Duodenal mucosa (tissue), 2 donors: ENCODE data around the gene PLEKHA8.

Experiments used
- H3K27ac ChIP-seq: one replicate; pipeline ENCODE4 v1.7.0; 2013; ENCODE audit warnings: low read depth, low read length
- H3K27me3 ChIP-seq, 2 donors: one replicate each; pipeline ENCODE4 v1.7.0; 2013; ENCODE audit warnings: low read length in 2 of 2, control low read depth in 1 of 2; ENCODE audit not compliant: insufficient read depth in 2 of 2, control insufficient read depth in 1 of 2
- H3K36me3 ChIP-seq, 2 donors: one replicate each; pipeline ENCODE4 v1.7.0; 2013; ENCODE audit warnings: low read length in 2 of 2, control low read depth in 1 of 2; ENCODE audit not compliant: insufficient read depth in 2 of 2, control insufficient read depth in 1 of 2
- H3K4me1 ChIP-seq, 2 donors: one replicate each; pipeline ENCODE4 v1.7.0; 2013; ENCODE audit warnings: low read length in 2 of 2, control low read depth in 1 of 2; ENCODE audit not compliant: insufficient read depth in 2 of 2, control insufficient read depth in 1 of 2
- H3K4me3 ChIP-seq, 2 donors: one replicate each; pipeline ENCODE4 v1.7.0; 2013; ENCODE audit warnings: low read length in 2 of 2, low read depth in 1 of 2
- H3K9ac ChIP-seq, 2 donors: one replicate each; pipeline ENCODE4 v1.7.0; 2013; ENCODE audit warnings: low read length in 2 of 2, low read depth in 1 of 2
- H3K9me3 ChIP-seq, 2 donors: one replicate each; pipeline ENCODE4 v1.7.0; 2013; ENCODE audit warnings: low read length in 2 of 2, control low read depth in 1 of 2; ENCODE audit not compliant: control insufficient read depth in 1 of 2

The PLEKHA8 gene

GRCh38 chr7:29995652-29996051 lies 32.6 kb upstream of the PLEKHA8 start:
- no peak overlapping the region for H3K27ac ChIP-seq
- H3K9ac ChIP-seq, result no peak overlapping the region
- H3K9me3 ChIP-seq, result peaks cover 4 to 7% of the 10 kb centered on the region in 2 donors
- H3K27me3 ChIP-seq, result peaks cover 0 to 3% of the 10 kb centered on the region in 2 donors
- no peak overlapping the region for H3K4me3 ChIP-seq
- H3K4me1 ChIP-seq, result no peaks in the 10 kb centered on the region
- no peaks in the 10 kb centered on the region for H3K36me3 ChIP-seq

GRCh38 chr7:29996321-29996720 lies 31.9 kb upstream of the PLEKHA8 start:
- Histone ChIP-seq H3K4me1 (no peaks in the 10 kb centered on the region), H3K9ac (no peak overlapping the region), H3K27ac (no peak overlapping the region), H3K27me3 (no peaks in the 10 kb centered on the region), H3K36me3 (no peaks in the 10 kb centered on the region), H3K9me3 (peaks cover 4 to 7% of the 10 kb centered on the region in 2 donors), H3K4me3 (no peak overlapping the region)

- Histone ChIP-seq H3K27ac (no peak overlapping the region), H3K36me3 (no peaks in the 10 kb centered on the region), H3K9ac (no peak overlapping the region), H3K4me1 (no peaks in the 10 kb centered on the region), H3K4me3 (no peak overlapping the region), H3K27me3 (no peaks in the 10 kb centered on the region), H3K9me3 (peaks cover 4 to 6% of the 10 kb centered on the region in 2 donors)
Measured at GRCh38 chr7:29998489-29998888, 29.7 kb upstream of the PLEKHA8 start.

DNA sequence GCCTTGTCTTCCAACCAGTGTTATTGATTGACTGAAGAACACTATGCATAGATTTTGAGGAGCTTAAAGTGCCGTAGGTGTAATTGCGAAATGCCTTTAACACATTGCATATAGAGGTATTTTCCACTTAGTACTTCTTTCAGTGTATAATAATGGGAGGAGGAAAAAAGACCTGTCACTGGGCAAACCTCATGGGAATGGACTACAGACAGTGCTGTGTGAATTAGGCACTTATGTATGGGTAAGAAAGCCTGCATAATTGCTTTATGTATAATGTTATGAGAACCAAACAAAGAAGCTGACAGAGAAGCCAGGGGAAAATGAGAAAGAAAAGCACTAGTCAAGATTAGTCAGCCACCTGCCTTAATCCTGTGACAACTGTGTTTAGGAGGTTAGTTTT lies 26.2 kb upstream of the PLEKHA8 start:
- H3K9ac ChIP-seq, result no peak overlapping the region
- H3K9me3 ChIP-seq, result no peaks in the 10 kb centered on the region
- H3K27me3 ChIP-seq, result no peaks in the 10 kb centered on the region
- no peaks in the 10 kb centered on the region for H3K36me3 ChIP-seq
- no peaks in the 10 kb centered on the region for H3K4me1 ChIP-seq
- no peak overlapping the region for H3K4me3 ChIP-seq
- no peak overlapping the region for H3K27ac ChIP-seq

- Histone ChIP-seq H3K4me1 (no peaks in the 10 kb centered on the region), H3K9ac (no peak overlapping the region), H3K9me3 (no peaks in the 10 kb centered on the region), H3K36me3 (no peaks in the 10 kb centered on the region), H3K27me3 (no peaks in the 10 kb centered on the region), H3K4me3 (no peak overlapping the region), H3K27ac (no peak overlapping the region)
Measured at GRCh38 chr7:30003098-30003497, 25.1 kb upstream of the PLEKHA8 start.

DNA sequence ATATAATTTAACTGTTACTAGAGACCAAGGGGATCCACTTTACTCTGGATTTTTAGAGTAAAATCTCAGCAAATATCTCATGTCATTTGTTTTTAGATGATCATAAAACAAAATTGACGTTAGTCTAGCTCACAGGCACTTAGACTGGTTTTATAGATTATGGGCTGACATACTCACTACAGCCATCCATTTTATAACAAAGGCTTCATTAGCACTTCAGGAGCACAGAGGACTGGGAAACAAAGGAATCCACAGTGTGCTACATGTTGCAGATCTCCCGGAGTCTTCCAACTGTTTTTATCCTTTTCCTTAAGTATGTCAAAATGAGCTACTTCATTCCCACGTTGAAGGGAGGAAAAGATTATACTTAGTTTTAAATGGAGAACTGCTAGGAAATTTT lies 22.7 kb upstream of the PLEKHA8 start:
- Histone ChIP-seq H3K4me3 (no peak overlapping the region), H3K27me3 (no peaks in the 10 kb centered on the region), H3K9me3 (no peaks in the 10 kb centered on the region), H3K9ac (no peak overlapping the region), H3K4me1 (no peaks in the 10 kb centered on the region), H3K27ac (no peak overlapping the region), H3K36me3 (no peaks in the 10 kb centered on the region)

DNA sequence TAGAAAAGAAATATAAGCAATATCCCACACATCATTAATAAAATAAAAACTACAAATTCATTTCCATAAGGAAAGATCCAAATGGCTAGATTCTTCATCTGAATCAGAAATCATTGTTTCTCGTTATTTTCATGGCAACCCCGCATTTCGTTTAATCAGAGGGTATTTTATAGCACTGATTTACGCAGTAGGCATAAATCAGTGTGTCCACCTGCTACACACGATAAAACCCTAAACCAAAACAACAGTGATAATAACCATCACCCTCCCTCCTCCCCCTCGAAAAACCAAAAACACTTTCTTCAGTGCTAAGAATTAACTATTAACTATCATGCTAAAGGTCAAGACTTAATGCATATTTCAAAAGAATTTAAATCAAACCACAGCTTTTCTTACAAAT lies 18.2 kb upstream of the PLEKHA8 start:
- H3K4me1 ChIP-seq, result no peaks in the 10 kb centered on the region
- no peak overlapping the region for H3K4me3 ChIP-seq

DNA sequence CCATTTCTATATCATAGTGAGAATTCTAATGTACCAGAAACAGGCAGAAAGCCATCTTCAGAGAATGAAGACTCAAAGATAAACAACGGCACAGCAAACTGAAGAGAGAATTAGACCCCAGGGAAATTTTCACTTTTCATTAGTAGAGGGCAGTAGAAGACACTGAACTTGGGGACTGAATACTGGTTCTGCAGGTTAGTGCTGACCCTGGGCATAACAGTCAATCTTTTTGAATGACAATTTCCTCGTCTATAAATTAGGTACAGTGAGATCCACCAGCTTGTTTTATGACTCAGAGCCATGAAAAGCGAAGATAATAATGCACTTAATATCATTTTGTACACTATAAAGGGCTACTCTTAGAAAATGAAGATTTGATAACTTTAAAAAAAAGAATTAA lies 15.5 kb upstream of the PLEKHA8 start:
- Histone ChIP-seq H3K27me3 (no peaks in the 10 kb centered on the region), H3K27ac (no peak overlapping the region), H3K4me1 (no peaks in the 10 kb centered on the region), H3K9ac (no peak overlapping the region), H3K9me3 (no peaks in the 10 kb centered on the region), H3K4me3 (no peak overlapping the region), H3K36me3 (peaks cover 0 to 12% of the 10 kb centered on the region in 2 donors)

More for the DNA sequence above, 18.2 kb upstream of the PLEKHA8 start:
- peaks cover 0 to 7% of the 10 kb centered on the region in 2 donors for H3K36me3 ChIP-seq
- H3K9ac ChIP-seq, result no peak overlapping the region
- H3K27me3 ChIP-seq, result no peaks in the 10 kb centered on the region
- no peak overlapping the region for H3K27ac ChIP-seq
- H3K9me3 ChIP-seq, result no peaks in the 10 kb centered on the region

DNA sequence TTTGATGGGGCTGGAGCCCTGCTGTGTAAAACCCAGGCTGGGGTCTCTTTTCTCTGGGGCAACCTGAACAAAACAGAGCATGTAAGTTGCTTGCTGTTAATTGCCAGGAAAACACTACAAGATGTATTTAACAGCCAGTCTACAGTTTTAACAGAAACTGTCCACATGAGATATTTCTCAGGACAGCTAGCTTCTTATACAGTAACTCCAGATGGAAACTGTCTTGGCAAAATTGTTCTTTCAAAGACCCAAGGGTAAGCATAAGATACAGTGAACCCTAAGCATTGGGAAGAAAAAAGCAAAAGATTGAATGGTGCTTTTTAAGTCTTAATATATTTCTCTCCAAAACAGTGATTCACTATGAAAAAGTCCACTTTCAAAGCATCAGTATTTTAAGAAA lies 9.8 kb upstream of the PLEKHA8 start:
- no peaks in the 10 kb centered on the region for H3K27me3 ChIP-seq
- H3K9ac ChIP-seq, result no peak overlapping the region
- no peaks in the 10 kb centered on the region for H3K9me3 ChIP-seq
- no peak overlapping the region for H3K4me3 ChIP-seq
- peaks cover 5 to 19% of the 10 kb centered on the region in 2 donors for H3K36me3 ChIP-seq
- no peaks in the 10 kb centered on the region for H3K4me1 ChIP-seq
- no peak overlapping the region for H3K27ac ChIP-seq

GRCh38 chr7:30019387-30019786 lies 8.8 kb upstream of the PLEKHA8 start:
- no peaks in the 10 kb centered on the region for H3K27me3 ChIP-seq
- H3K9ac ChIP-seq, result no peak overlapping the region
- peaks cover 5 to 6% of the 10 kb centered on the region in 2 donors for H3K4me1 ChIP-seq
- H3K36me3 ChIP-seq, result peaks cover 5 to 14% of the 10 kb centered on the region in 2 donors
- H3K9me3 ChIP-seq, result no peaks in the 10 kb centered on the region
- H3K4me3 ChIP-seq, result no peak overlapping the region
- H3K27ac ChIP-seq, result no peak overlapping the region

- peaks cover 5 to 14% of the 10 kb centered on the region in 2 donors for H3K36me3 ChIP-seq
- H3K9ac ChIP-seq, result no peak overlapping the region
- peaks cover 10 to 11% of the 10 kb centered on the region in 2 donors for H3K4me1 ChIP-seq
- no peaks in the 10 kb centered on the region for H3K27me3 ChIP-seq
- no peak overlapping the region for H3K4me3 ChIP-seq
- no peak overlapping the region for H3K27ac ChIP-seq
- no peaks in the 10 kb centered on the region for H3K9me3 ChIP-seq
Measured at GRCh38 chr7:30019960-30020359, 8.3 kb upstream of the PLEKHA8 start.
